ENCODE data around the gene RASSF5. TPM values are rescaled to one million over a fixed set of nuclear protein-coding genes. Genes with fewer than 3 reads are reported as not detected.
"Not testable (repeated sequence)": the region's sequence is repeated elsewhere in the genome, so short reads cannot be mapped to it uniquely, and the experiment has no call there.

Gene RASSF5
- total RNA-seq, 2 donors from 2014 or later, result 177 to 188 TPM

- H3K36me3 Mint-ChIP-seq (ENCODE audit: low read depth); H3K4me3 Mint-ChIP-seq: not testable (repeated sequence)
- H3K27me3 Mint-ChIP-seq, result peaks cover 29% of the 10 kb centered on the region
These were observed 119.1 kb downstream of the RASSF5 start for GRCh38 chr1:206626396-206626795.

DNA sequence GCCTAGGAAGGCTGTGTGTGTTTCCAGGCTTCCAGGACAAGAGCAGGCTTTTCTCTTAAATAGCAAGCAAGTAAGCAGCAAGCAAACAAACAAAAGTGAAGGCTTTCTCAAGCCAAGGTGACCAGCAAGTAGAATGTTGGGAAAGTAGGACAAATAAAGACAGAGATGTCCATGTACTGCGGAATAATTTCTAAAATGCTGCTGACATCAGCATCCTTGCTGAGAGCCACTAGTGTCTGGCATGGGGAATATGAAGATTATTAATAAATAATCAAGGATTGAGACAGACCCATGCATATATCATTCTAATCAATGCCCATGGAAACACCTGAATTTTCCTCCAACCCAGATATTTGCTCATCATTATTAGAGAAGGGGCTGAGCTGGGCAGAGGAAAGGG is 121.6 kb downstream of the RASSF5 start:
- ATAC-seq (no peak), DNase-seq (no peak)
- Mint-ChIP-seq H3K4me1 (peaks cover 6% of the 10 kb centered on the region), H3K4me3 (no peak overlapping the region), H3K27me3 (peaks cover 42% of the 10 kb centered on the region), H3K36me3 (ENCODE audit: low read depth) (no peaks in the 10 kb centered on the region), H3K27ac (no peak overlapping the region)
- no peaks in the 10 kb centered on the region for H3K9me3 ChIP-seq (ENCODE audit: control insufficient read depth, low read length, poor library complexity, severe bottlenecking)

More at GRCh38 chr1:206626396-206626795, 119.1 kb downstream of the RASSF5 start:
- not testable (repeated sequence) for H3K4me1 Mint-ChIP-seq; H3K9me3 ChIP-seq (ENCODE audit: control insufficient read depth, low read length, poor library complexity, severe bottlenecking); H3K27ac Mint-ChIP-seq; ATAC-seq; DNase-seq

DNA sequence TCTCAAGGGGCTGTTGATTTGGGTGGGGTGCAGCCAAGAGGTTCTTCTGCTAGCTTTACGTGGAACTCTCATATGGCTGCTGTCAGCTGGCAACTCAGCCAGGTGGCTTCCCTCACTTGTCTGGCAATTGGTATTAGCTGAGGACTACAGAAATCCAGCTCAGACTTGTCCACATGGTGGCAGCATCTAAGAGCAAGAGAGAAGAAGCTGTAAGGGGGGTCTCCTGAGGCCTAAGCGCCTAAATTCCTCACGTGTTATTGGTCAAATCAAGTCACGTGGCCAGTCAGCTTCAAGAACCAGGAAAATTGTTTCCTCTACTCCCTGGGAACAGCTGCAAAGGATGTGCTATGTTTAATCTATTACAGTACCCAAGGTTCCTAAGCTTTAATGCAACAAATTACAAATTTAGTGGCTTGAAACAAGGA is 123.8 kb downstream of the RASSF5 start:
- Mint-ChIP-seq H3K27me3 (peaks cover 32% of the 10 kb centered on the region), H3K36me3 (ENCODE audit: low read depth) (no peaks in the 10 kb centered on the region), H3K4me1 (peaks cover 16% of the 10 kb centered on the region), H3K27ac (no peak overlapping the region), H3K4me3 (no peak overlapping the region)
- H3K9me3 ChIP-seq (ENCODE audit: control insufficient read depth, low read length, poor library complexity, severe bottlenecking), result no peaks in the 10 kb centered on the region
- DNase-seq (no peak), ATAC-seq (no peak)

DNA sequence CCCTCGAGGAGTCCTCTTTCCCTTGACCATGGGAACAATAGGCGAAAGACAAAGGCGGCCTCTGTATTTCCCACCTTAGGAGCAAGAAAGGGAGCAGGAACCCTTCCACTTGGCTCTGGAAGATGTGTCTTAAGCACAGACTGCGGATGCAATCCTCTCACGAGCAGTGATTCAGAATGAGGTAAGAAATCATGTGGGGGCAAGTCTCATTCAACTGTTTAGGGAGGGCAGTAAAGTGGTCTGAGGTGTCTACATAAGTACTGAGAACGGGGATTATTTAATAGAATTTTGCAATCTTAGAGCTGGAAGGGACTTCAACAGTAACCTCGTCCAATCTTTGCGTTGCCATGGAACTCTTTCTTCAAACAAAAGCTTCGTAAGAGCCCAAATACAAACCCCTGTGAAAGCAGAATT is 126.4 kb downstream of the RASSF5 start:
- no peak for DNase-seq

DNA sequence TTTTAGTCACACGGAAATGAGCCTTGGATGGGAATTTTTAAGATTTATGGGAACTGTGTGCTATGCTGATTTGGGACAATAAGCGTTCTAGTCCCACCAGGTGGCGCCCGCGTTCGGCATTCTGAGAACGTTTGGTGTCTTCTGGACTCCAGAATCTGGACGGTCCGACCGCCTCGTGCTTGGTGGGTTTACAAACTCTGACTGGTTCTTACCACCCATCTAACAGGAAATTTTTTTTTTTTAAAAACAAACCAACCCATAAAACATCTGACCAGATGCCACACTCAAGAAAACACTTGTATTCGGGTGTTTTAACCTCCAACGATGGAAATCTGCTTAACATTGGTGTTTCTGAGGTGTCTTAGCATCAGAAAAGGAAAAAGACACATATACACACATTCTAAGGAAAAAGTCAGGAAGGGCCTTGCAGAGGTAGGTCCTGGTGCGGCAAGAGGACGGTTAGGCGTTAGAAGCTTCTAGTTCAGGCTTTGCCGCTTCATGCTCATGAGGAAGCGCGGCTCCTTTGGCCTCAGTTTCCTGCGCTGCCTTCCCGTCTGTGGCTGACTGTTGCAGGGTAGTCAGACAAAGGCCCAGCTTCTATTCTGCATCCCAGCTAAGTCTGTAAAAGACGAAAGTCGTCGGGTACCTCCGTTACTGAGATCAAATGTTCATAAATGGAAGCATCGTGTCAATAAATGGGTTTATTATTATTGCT is 127.2 kb downstream of the RASSF5 start:
- ATAC-seq, result peak; percentile 21
- H3K4me1 Mint-ChIP-seq, result peaks cover 17% of the 10 kb centered on the region

More for the DNA sequence above, 126.4 kb downstream of the RASSF5 start:
- H3K27me3 Mint-ChIP-seq, result peaks cover 25% of the 10 kb centered on the region
- H3K4me3 Mint-ChIP-seq, result peak overlapping the region; percentile 28
- no peak overlapping the region for H3K27ac Mint-ChIP-seq
- no peaks in the 10 kb centered on the region for H3K9me3 ChIP-seq (ENCODE audit: control insufficient read depth, low read length, poor library complexity, severe bottlenecking)
- H3K4me1 Mint-ChIP-seq, result peaks cover 17% of the 10 kb centered on the region
- no peaks in the 10 kb centered on the region for H3K36me3 Mint-ChIP-seq (ENCODE audit: low read depth)
- ATAC-seq, result no peak

GRCh38 chr1:206635080-206635977 is 128.0 kb downstream of the RASSF5 start, which contains the start of gene DYRK3:
TSS of gene DYRK3 (plus strand) at chr1:206635536. CDS start at chr1:206635704, 168 bp downstream.
- no peaks in the 10 kb centered on the region for H3K9me3 ChIP-seq (ENCODE audit: control insufficient read depth, low read length, poor library complexity, severe bottlenecking)
- Mint-ChIP-seq H3K27ac (peak within 1 kb of the TSS; percentile 93), H3K36me3 (ENCODE audit: low read depth) (no peaks in the 10 kb centered on the region), H3K27me3 (peaks cover 23% of the 10 kb centered on the region), H3K4me1 (peaks cover 17% of the 10 kb centered on the region), H3K4me3 (peak within 1 kb of the TSS; percentile 93)
- ATAC-seq, result peak; percentile 96
- peak; percentile 81 to 89 (median 87) for DNase-seq

More for the DNA sequence above, 127.2 kb downstream of the RASSF5 start:
- Mint-ChIP-seq H3K36me3 (ENCODE audit: low read depth) (no peaks in the 10 kb centered on the region), H3K27me3 (peaks cover 23% of the 10 kb centered on the region), H3K4me3 (peak overlapping the region; percentile 93), H3K27ac (peak overlapping the region; percentile 93)
- peak; percentile 58 to 66 (median 62) for DNase-seq
- no peaks in the 10 kb centered on the region for H3K9me3 ChIP-seq (ENCODE audit: control insufficient read depth, low read length, poor library complexity, severe bottlenecking)

- Mint-ChIP-seq H3K27ac (no peak overlapping the region), H3K36me3 (ENCODE audit: low read depth) (no peaks in the 10 kb centered on the region), H3K27me3 (peaks cover 23% of the 10 kb centered on the region), H3K4me1 (peaks cover 17% of the 10 kb centered on the region), H3K4me3 (peak overlapping the region; percentile 93)
- H3K9me3 ChIP-seq (ENCODE audit: control insufficient read depth, low read length, poor library complexity, severe bottlenecking), result no peaks in the 10 kb centered on the region
- DNase-seq (no peak), ATAC-seq (no peak)
These were observed 128.6 kb downstream of the RASSF5 start for GRCh38 chr1:206635978-206636345.

DNA sequence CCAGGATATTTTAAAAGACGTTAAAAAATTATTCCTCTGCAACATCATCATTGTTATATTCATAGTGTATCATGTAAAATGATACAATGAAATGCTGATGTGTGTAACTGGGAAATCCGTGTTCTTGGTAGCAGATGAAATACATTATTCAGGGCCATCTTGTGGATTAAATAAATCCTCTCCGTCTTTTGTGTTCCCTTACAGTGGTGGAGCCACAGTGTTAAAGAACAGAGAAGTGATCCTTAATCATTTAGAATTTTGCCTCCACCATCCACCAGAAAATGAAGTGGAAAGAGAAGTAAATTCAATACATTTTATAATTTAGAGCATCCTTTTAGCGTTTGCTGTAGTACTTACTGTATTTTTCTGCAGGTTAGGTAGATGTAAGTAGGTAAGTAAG is 129.3 kb downstream of the RASSF5 start:
- H3K36me3 Mint-ChIP-seq (ENCODE audit: low read depth), result no peaks in the 10 kb centered on the region
- no peaks in the 10 kb centered on the region for H3K9me3 ChIP-seq (ENCODE audit: control insufficient read depth, low read length, poor library complexity, severe bottlenecking)
- peaks cover 17% of the 10 kb centered on the region for H3K4me1 Mint-ChIP-seq
- peaks cover 20% of the 10 kb centered on the region for H3K27me3 Mint-ChIP-seq
- peak overlapping the region; percentile 11 for H3K27ac Mint-ChIP-seq
- no peak for DNase-seq
- H3K4me3 Mint-ChIP-seq, result no peak overlapping the region
- ATAC-seq, result no peak

DNA sequence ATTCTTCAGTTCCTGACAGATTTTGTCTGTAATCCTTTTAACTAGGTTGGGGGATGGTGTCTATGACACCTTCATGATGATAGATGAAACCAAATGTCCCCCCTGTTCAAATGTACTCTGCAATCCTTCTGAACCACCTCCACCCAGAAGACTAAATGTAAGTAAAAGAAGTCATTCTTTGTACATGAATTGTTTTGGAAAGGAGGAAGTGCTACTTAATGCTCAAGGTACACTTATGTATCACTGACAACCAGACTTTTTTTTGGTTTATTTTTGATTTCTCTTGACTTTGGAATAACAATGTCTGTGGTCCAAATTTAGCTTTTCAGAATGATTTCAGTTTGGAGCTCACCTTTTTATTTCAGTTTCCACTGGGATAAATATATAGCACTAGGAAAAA is 130.3 kb downstream of the RASSF5 start:
- no peak overlapping the region for H3K4me3 Mint-ChIP-seq
- DNase-seq (no peak), ATAC-seq (no peak)
- peaks cover 17% of the 10 kb centered on the region for H3K4me1 Mint-ChIP-seq
- H3K27me3 Mint-ChIP-seq, result peaks cover 11% of the 10 kb centered on the region
- peak overlapping the region; percentile 11 for H3K27ac Mint-ChIP-seq
- no peaks in the 10 kb centered on the region for H3K9me3 ChIP-seq (ENCODE audit: control insufficient read depth, low read length, poor library complexity, severe bottlenecking)
- H3K36me3 Mint-ChIP-seq (ENCODE audit: low read depth), result no peaks in the 10 kb centered on the region

Other genes starting within 250 kb of the RASSF5 start
- gene IKBKE, start 37.1 kb upstream of the RASSF5 start, total RNA-seq, result 10 to 100 TPM; 48.5 to 72.5 TPM
- gene EIF2D, start 104.9 kb downstream of the RASSF5 start, total RNA-seq, result 10 to 100 TPM; 43.6 to 45.4 TPM
- 1 to 10 TPM; 3.0 to 3.6 TPM for gene DYRK3, start 128.0 kb downstream of the RASSF5 start, total RNA-seq
- 100 to 1,000 TPM; 181 to 182 TPM for gene MAPKAPK2, start 177.4 kb downstream of the RASSF5 start, total RNA-seq